HepG2 (cell line): Measurements from ENCODE around the gene MPV17L. TPM values are rescaled to one million over a fixed set of nuclear protein-coding genes. Genes with fewer than 3 reads are reported as not detected.

Experiments used
- CREB1 ChIP-seq, 2 experiments: fragments of 450-650 bp in 1 of 2; IDR thresholded peaks; 2 replicates each; pipeline ENCODE4 v1.6.1; 2016 to 2017; ENCODE audit warnings: control low read depth in 1 of 2, mild to moderate bottlenecking in 1 of 2, missing compliant biosample characterization in 1 of 2, missing genetic modification characterization in 1 of 2
- ESRRA ChIP-seq: sonication (generic); formaldehyde crosslinking; IDR thresholded peaks from 2 replicates; pipeline ENCODE4 v1.5.1; 2020; ENCODE audit warnings: mild to moderate bottlenecking, low read depth, missing genetic modification reagents
- FOXC1 ChIP-seq: sonication (generic); formaldehyde crosslinking; IDR thresholded peaks from 2 replicates; pipeline ENCODE4 v1.8.0; 2022; ENCODE audit warnings: mild to moderate bottlenecking, missing genetic modification reagents, borderline replicate concordance
- ISL2 ChIP-seq: sonication (generic); formaldehyde crosslinking; IDR thresholded peaks from 2 replicates; pipeline ENCODE4 v1.5.0; 2020; ENCODE audit warnings: missing genetic modification reagents
- KAT2B ChIP-seq: fragments of 150-350 bp; IDR thresholded peaks from 2 replicates; pipeline ENCODE4 v1.6.1; 2014; ENCODE audit warnings: low read depth, low read length, borderline replicate concordance
- MED1 ChIP-seq: sonication (generic); formaldehyde crosslinking; IDR thresholded peaks from 2 replicates; pipeline ENCODE4 v1.4.0; 2020; ENCODE audit warnings: missing genetic modification reagents
- MTA3 ChIP-seq: sonication (generic); formaldehyde crosslinking; IDR thresholded peaks from 2 replicates; pipeline ENCODE4 v1.4.0; 2020; ENCODE audit warnings: missing genetic modification reagents
- MXI1 ChIP-seq: IDR thresholded peaks from 3 replicates; pipeline ENCODE4 v1.6.1; 2012; ENCODE audit warnings: low read depth, low read length, inconsistent platforms, borderline replicate concordance
- RFXANK ChIP-seq: IDR thresholded peaks from 2 replicates; pipeline ENCODE4 v1.6.1; 2016
- TEAD3 ChIP-seq: optimal IDR thresholded peaks from 2 replicates; pipeline ENCODE3; 2016; ENCODE audit warnings: borderline replicate concordance
- YY1 ChIP-seq: IDR thresholded peaks from 2 replicates; pipeline ENCODE4 v1.6.1; 2011; ENCODE audit warnings: low read length, low read depth, moderate library complexity, mild to moderate bottlenecking; ENCODE audit not compliant: insufficient read depth, insufficient replicate concordance
- ZNF343 ChIP-seq: sonication (generic); formaldehyde crosslinking; IDR thresholded peaks from 2 replicates; pipeline ENCODE4 v1.4.0; 2020; ENCODE audit warnings: mild to moderate bottlenecking, missing genetic modification reagents
- ZNF530 ChIP-seq: sonication (generic); formaldehyde crosslinking; IDR thresholded peaks from 2 replicates; pipeline ENCODE4 v1.5.0; 2020; ENCODE audit warnings: low read depth, mild to moderate bottlenecking, missing genetic modification reagents
- ZSCAN31 ChIP-seq: sonication (generic); formaldehyde crosslinking; IDR thresholded peaks from 2 replicates; pipeline ENCODE4 v1.5.0; 2020; ENCODE audit warnings: low read depth, mild to moderate bottlenecking, missing genetic modification reagents
- polyA plus RNA-seq, 8 experiments: library from polyadenylated mRNA; depleted of rRNA in 3 of 8; stranded (reverse) in 7 of 8; unstranded in 1 of 8; fragments of >200 nt; fragmentation: Illumina TruSeq in 4 of 8; extraction: Trizol in 4 of 8; gene quantifications; 2 replicates each; pipeline versions ENCODE4 v1.2.1 to v1.2.3, GENCODE V29; 2011 to 2016; ENCODE audit warnings: low read depth in 4 of 8, missing spikeins in 1 of 8, mixed read lengths in 1 of 8; ENCODE audit not compliant: insufficient read depth in 1 of 8
- total RNA-seq, 5 experiments: library from RNA; depleted of rRNA; stranded (reverse); fragments of >200 nt; fragmentation: Illumina TruSeq; extraction: Trizol; gene quantifications; 2 replicates each; pipeline ENCODE4 v1.2.3, GENCODE V29; 2016; ENCODE audit warnings: low read depth in 1 of 5
- TF ChIP-seq, protein P1 (sequence below): sonication (generic); formaldehyde crosslinking; IDR thresholded peaks from 2 replicates; pipeline ENCODE4 v1.4.0; 2020; ENCODE audit warnings: missing genetic modification reagents
- TF ChIP-seq, protein P2 (sequence below): sonication (generic); formaldehyde crosslinking; IDR thresholded peaks from 2 replicates; pipeline ENCODE4 v1.4.0; 2020; ENCODE audit warnings: missing genetic modification reagents; ENCODE audit errors: not compliant biosample characterization
- TF ChIP-seq, protein P3 (sequence below): sonication (generic); formaldehyde crosslinking; IDR thresholded peaks from 2 replicates; pipeline ENCODE4 v1.8.1; 2023; ENCODE audit warnings: mild to moderate bottlenecking, missing genetic modification reagents, borderline replicate concordance
- TF ChIP-seq, protein P4 (sequence below): IDR thresholded peaks from 2 replicates; pipeline ENCODE4 v1.6.1; 2016; ENCODE audit warnings: control low read depth
- TF ChIP-seq, protein P5 (sequence below): sonication (generic); formaldehyde crosslinking; IDR thresholded peaks from 2 replicates; pipeline ENCODE4 v1.8.0; 2022; ENCODE audit warnings: mild to moderate bottlenecking, missing genetic modification reagents, moderate library complexity
- TF ChIP-seq, protein P6 (sequence below): sonication (generic); formaldehyde crosslinking; IDR thresholded peaks from 2 replicates; pipeline ENCODE4 v1.4.0; 2020; ENCODE audit warnings: mild to moderate bottlenecking, missing genetic modification reagents, borderline replicate concordance

Gene MPV17L
- total and polyA plus RNA-seq, 2 of the 13 experiments (the other 11 are each of a cell fraction or from before 2014, with no cell fraction given): 34.7 to 63.8 TPM

DNA sequence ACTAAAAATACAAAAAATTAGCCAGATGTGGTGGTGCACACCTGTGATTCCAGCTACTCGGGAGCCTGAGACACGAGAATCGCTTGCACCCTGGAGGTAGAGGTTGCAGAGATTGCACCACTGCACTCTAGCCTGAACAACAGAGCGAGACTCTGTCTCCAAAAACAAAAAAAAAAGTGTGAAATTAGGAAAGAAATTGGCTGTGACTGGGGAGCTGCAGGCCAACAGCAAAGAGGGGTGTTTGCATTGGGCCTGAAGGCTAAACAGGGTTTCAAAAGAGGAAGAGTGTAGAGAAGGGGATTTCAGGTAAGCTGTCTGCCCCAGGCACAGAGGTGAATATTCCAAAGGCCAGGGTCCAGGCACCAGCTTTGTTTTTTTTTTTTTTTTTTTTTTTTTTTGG is 48.2 kb downstream of the MPV17L start (continued):
- no peak for TF ChIP-seq CREB1 (IDR thresholded peaks at IDR 0.05)
- no peak for TF ChIP-seq CREB1 (CRISPR knock-in tag; IDR thresholded peaks at IDR 0.05)
- TF ChIP-seq MTA3 (CRISPR knock-in tag): no peak
- TF ChIP-seq ISL2: no peak
- no peak for TF ChIP-seq ZSCAN31 (CRISPR knock-in tag)
- peak; percentile 39; the same call in 1 of the 2 replicates for TF ChIP-seq MED1
- TF ChIP-seq, protein P1, sequence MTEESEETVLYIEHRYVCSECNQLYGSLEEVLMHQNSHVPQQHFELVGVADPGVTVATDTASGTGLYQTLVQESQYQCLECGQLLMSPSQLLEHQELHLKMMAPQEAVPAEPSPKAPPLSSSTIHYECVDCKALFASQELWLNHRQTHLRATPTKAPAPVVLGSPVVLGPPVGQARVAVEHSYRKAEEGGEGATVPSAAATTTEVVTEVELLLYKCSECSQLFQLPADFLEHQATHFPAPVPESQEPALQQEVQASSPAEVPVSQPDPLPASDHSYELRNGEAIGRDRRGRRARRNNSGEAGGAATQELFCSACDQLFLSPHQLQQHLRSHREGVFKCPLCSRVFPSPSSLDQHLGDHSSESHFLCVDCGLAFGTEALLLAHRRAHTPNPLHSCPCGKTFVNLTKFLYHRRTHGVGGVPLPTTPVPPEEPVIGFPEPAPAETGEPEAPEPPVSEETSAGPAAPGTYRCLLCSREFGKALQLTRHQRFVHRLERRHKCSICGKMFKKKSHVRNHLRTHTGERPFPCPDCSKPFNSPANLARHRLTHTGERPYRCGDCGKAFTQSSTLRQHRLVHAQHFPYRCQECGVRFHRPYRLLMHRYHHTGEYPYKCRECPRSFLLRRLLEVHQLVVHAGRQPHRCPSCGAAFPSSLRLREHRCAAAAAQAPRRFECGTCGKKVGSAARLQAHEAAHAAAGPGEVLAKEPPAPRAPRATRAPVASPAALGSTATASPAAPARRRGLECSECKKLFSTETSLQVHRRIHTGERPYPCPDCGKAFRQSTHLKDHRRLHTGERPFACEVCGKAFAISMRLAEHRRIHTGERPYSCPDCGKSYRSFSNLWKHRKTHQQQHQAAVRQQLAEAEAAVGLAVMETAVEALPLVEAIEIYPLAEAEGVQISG (CRISPR knock-in tag): no peak; the same call in 1 of the 2 replicates
- TF ChIP-seq, protein P2, sequence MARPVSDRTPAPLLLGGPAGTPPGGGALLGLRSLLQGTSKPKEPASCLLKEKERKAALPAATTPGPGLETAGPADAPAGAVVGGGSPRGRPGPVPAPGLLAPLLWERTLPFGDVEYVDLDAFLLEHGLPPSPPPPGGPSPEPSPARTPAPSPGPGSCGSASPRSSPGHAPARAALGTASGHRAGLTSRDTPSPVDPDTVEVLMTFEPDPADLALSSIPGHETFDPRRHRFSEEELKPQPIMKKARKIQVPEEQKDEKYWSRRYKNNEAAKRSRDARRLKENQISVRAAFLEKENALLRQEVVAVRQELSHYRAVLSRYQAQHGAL (CRISPR knock-in tag): no peak
- TF ChIP-seq, protein P3, sequence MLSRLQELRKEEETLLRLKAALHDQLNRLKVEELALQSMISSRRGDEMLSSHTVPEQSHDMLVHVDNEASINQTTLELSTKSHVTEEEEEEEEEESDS: no peak
- TF ChIP-seq, protein P4, sequence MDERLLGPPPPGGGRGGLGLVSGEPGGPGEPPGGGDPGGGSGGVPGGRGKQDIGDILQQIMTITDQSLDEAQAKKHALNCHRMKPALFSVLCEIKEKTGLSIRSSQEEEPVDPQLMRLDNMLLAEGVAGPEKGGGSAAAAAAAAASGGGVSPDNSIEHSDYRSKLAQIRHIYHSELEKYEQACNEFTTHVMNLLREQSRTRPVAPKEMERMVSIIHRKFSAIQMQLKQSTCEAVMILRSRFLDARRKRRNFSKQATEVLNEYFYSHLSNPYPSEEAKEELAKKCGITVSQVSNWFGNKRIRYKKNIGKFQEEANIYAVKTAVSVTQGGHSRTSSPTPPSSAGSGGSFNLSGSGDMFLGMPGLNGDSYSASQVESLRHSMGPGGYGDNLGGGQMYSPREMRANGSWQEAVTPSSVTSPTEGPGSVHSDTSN: no peak
- no peak for TF ChIP-seq MXI1
- TF ChIP-seq KAT2B: no peak
- no peak for TF ChIP-seq YY1
- no peak for TF ChIP-seq ESRRA (CRISPR knock-in tag)
- no peak for TF ChIP-seq ZNF530 (CRISPR knock-in tag)
- no peak for TF ChIP-seq TEAD3 (CRISPR knock-in tag)
- no peak for TF ChIP-seq FOXC1 (CRISPR knock-in tag)
- TF ChIP-seq, protein P5, sequence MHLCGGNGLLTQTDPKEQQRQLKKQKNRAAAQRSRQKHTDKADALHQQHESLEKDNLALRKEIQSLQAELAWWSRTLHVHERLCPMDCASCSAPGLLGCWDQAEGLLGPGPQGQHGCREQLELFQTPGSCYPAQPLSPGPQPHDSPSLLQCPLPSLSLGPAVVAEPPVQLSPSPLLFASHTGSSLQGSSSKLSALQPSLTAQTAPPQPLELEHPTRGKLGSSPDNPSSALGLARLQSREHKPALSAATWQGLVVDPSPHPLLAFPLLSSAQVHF (CRISPR knock-in tag): no peak
- TF ChIP-seq RFXANK (CRISPR knock-in tag): no peak
- TF ChIP-seq, protein P6, sequence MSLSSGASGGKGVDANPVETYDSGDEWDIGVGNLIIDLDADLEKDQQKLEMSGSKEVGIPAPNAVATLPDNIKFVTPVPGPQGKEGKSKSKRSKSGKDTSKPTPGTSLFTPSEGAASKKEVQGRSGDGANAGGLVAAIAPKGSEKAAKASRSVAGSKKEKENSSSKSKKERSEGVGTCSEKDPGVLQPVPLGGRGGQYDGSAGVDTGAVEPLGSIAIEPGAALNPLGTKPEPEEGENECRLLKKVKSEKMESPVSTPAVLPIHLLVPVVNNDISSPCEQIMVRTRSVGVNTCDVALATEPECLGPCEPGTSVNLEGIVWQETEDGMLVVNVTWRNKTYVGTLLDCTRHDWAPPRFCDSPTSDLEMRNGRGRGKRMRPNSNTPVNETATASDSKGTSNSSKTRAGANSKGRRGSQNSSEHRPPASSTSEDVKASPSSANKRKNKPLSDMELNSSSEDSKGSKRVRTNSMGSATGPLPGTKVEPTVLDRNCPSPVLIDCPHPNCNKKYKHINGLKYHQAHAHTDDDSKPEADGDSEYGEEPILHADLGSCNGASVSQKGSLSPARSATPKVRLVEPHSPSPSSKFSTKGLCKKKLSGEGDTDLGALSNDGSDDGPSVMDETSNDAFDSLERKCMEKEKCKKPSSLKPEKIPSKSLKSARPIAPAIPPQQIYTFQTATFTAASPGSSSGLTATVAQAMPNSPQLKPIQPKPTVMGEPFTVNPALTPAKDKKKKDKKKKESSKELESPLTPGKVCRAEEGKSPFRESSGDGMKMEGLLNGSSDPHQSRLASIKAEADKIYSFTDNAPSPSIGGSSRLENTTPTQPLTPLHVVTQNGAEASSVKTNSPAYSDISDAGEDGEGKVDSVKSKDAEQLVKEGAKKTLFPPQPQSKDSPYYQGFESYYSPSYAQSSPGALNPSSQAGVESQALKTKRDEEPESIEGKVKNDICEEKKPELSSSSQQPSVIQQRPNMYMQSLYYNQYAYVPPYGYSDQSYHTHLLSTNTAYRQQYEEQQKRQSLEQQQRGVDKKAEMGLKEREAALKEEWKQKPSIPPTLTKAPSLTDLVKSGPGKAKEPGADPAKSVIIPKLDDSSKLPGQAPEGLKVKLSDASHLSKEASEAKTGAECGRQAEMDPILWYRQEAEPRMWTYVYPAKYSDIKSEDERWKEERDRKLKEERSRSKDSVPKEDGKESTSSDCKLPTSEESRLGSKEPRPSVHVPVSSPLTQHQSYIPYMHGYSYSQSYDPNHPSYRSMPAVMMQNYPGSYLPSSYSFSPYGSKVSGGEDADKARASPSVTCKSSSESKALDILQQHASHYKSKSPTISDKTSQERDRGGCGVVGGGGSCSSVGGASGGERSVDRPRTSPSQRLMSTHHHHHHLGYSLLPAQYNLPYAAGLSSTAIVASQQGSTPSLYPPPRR: no peak
- no peak for TF ChIP-seq ZNF343 (CRISPR knock-in tag)
